GM21717 (cell line): Measurements from ENCODE around the gene TMEM209.
A peak's percentile ranks its signal among the peaks of the same experiment; 100 is the strongest.
"Not testable (repeated sequence)": the region's sequence is repeated elsewhere in the genome, so short reads cannot be mapped to it uniquely, and the experiment has no call there.

Experiments
- ATAC-seq: cut with Tn5 transposase; IDR thresholded peaks from one replicate; pipeline ENCODE4 v1.9.1; 2021; ENCODE audit warnings: mild to moderate bottlenecking, moderate library complexity; ENCODE audit not compliant: unreplicated experiment

Gene TMEM209

DNA sequence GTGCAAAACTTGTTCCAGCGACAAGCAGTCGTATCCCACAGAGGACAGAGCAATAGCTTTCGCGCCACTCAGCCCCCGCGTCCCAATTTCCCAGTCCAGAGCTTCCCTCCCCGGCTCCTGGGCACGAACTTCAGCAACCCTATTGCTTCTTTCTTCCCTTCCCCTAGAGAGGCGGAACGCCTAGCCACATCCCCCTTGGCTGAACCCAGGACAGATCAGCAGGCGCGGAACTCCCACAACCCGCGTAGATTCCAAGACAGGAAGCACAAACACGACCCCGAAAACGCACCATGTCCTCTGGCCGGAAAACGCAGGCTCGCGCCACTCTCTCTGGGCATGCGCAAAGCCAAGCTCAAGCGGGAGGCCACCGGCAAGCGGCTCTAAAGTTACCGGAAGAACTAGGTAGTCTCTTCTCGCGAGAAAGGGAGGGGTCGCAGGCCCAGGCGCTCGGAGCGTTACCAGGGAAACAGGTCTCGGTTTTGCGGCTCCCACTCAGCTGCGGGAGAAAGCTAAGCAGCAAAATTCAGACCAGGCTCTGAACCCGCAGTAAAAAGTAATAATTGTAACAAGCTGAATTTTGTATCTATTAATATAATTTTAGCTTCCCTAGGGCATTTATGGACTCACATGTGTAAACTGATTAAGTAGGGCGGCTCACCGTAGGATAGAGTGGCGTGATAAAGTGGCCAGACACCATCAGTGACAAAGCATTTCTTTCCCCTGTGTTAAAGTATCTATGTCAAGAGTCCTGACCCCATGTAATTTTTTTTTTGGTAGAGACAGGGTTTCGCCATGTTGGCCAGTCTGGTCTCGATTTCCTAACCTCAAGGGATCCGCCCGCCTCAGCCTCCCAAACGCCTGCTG lies at the start of gene TMEM209:
Gene TMEM209, minus strand, starts transcription at position 323 of the 864 bp plus-strand sequence. Its CDS starts 31 bp downstream, at position 292.
- ATAC-seq: peak; percentile 88

DNA sequence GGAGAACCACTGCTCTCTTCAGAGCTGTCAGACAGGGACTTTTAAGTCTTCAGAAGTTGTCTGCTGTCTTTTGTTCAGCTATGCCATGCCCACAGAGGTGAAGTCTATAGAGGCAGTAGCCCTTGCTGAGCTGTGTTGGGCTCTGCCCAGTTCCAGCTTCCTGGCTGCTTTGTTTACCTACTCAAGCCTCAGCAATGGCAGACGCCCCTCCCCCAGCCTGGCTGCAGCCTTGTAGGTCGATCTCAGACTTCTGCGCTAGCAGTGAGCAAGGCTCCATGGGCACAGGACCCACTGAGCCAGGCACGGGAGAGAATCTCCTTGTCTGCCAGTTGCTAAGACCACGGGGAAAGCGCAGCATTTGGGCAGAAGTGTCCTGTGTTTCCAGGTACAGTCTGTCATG lies 49.3 kb upstream of the TMEM209 start:
- no peak for ATAC-seq

DNA sequence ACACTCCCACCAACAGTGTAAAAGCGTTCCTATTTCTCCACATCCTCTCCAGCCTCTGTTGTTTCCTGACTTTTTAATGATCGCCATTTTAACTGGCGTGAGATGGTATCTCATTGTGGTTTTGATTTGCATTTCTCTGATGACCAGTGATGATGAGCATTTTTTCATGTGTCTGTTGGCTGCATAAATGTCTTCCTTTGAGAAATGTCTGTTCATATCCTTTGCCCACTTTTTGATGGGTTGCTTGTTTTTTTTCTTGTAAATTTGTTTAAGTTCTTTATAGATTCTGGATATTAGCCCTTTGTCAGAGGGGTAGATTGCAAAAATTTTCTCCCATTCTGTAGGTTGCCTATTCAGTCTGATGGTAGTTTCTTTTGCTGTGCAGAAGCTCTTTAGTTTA lies 44.4 kb upstream of the TMEM209 start:
- not testable (repeated sequence) for ATAC-seq

DNA sequence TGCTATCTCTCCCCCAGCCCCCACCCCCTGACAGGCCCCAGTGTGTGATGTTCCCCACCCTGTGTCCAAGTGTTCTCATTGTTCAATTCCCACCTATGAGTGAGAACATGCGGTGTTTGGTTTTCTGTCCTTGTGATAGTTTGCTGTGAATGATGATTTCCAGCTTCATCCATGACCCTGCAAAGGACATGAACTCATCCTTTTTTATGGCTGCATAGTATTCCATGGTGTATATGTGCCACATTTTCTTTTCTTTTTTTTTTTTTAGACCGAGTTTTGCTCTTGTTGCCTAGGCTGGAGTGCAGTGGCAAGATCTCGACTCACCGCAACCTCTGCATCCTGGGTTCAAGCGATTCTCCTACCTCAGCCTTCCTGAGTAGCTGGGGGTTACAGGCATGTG lies 43.6 kb upstream of the TMEM209 start:
- ATAC-seq: not testable (repeated sequence)

DNA sequence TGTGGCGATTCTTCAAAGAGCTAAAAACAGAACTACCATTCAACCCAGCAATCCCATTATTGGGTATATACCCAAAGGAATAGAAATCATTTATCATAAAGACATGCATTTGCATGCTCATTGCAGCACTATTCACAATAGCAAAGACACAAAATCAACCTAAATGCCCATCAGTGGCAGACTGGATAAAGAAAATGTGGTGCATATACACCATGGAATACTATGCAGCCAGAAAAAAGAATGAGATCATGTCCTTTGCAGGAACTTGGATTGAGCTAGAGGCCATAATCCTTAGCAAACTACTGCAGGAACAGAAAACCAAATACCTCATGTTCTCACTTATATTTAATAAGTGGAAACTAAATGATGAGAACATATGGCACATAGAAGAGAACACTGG lies 41.3 kb upstream of the TMEM209 start:
- ATAC-seq: not testable (repeated sequence)

DNA sequence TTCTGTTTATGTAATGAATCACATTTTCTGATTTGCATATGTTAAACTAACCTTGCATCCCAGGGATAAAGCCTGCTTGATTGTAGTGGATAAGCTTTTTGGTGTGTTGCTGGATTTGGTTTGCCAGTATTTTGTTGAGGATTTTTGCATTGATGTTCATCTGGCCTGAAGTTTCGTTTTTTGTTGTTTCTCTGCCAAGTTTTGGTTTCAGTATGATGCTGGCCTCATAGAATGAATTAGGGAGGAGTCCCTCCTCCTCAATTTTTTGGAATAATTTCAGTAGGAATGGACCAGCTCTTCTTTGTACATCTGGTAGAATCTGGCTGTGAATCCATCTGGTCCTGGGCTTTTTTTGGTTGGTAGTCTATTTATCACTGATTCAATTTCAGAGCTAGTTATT lies 38.3 kb upstream of the TMEM209 start:
- not testable (repeated sequence) for ATAC-seq

DNA sequence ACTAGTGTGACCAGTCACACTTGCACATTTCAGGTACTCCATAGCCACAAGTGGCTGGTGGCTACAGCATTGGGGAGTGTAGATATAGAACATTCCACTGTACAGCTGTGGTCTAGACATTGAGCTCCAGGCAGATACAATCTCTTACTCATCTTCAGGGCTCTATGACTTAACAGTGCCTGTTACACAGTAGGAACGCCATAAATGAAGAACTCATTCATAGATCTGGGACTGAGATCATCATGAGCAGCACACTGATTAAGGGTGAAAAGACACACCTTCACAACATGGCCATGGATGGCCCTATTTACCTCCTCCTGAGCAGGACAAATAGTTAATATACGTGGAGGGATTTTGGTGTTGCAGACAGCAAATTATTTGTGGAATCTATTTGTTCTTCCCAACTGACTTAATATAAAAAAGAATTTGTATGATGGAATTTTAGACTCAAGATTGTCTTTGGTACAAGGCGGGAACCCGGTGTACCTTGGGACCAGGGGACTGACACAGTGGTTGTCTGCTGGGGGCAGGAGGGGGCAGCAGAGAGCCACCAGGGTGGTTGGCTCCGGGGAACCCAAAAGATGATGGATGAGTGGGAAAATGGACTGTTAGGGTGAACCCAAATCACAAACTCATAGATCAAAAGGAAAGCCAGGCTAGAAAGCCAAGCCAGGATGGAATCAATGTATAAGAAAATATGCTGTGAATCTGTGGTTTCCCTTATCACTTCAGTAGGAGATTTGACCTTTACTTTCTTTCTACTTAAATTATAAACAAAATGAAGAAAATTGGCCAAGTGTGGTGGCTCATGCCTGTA lies 37.2 kb upstream of the TMEM209 start:
- ATAC-seq: no peak

DNA sequence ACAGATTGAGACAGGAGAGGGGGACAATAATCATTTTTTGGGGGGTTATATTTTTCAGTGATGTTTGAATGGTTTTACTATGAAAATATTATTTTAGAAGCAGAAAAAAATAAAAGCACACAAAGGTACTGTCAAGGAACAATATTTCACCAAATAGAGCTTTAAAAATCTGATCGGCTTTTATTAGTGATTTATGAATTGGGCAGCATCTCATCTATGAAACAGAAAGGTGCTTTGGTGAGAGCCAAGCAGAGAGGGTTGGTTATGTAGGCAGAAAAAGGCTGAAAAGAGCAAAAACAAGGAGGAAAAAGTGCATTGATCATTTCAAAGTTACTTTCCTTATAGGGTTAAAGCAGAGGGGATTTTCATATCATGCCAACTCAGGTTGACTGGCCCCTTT lies 35.0 kb upstream of the TMEM209 start:
- no peak for ATAC-seq

DNA sequence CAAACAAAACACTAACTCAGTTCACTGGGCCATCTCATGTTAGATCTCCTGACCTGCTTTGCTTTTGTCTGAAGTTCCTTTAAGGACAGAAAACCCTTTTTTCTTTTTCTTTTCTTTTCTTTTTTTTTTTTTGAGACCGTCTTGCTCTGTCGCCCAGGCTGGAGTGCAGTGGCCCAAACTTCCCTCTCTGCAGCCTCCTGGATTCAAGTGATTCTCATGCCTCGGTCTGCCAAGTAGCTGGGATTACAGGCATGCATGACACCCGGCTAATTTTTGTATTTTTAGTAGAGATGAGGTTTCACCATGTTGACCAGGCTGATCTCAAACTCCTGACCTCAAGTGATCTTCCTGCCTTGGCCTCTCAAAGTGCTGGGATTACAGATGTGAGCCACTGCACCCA lies 31.2 kb upstream of the TMEM209 start:
- not testable (repeated sequence) for ATAC-seq

DNA sequence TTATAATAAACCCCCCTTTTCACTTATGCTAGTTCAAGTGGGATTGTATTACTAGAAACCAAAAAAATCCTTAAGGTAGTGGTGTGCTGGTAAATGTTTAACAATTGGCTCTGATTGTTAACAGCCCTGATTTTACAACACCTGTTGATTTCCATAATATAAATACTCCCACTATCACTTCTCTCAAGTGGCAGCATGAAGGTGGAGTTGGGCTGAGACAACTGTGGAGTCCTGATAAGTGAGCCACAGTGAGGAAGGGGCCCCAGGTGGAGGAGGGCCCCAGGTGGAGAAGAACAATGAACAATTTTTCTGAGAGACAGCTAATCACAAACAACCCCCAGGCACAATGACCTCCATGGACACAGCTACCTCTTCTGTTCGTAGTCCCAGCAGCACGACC lies 28.9 kb upstream of the TMEM209 start:
- no peak for ATAC-seq

DNA sequence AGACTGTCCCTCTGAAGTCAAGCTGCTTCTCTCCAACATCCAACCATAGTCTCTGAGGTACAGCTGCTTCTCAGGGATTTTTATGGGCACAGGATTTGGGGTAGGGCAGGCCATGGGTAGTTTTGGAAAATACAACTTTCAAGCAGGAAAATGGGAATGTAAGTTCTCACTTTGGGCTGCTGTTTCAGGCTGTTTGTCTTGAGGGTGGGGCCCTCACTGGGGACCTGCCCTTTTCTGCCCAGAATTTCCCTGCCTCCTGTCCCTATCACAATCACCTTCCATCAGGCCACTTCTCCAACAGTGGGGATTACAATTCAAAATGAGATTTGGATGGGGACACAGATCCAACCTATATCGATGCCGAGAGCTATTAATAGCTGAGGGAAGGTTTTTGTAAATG lies 27.0 kb upstream of the TMEM209 start:
- no peak for ATAC-seq

DNA sequence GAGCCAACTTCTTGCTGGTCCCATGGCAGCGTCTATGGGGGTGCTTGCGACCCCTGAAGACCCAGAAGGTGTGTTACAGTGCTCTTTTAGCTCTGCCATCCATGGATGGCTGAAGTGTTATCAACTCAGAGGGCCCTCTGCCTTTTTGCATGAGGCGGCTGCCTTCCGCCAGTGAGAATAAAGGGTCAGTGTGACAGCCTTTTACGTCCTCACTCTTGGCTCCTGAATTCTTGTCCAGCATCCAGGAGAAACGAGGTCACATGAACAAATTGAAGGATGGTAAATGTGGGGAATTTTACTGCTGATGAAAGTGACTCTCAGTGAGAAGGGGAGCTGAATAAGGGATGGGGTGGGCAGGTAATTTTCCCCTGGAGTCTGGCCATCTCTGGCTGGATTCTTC lies 26.6 kb upstream of the TMEM209 start:
- no peak for ATAC-seq

DNA sequence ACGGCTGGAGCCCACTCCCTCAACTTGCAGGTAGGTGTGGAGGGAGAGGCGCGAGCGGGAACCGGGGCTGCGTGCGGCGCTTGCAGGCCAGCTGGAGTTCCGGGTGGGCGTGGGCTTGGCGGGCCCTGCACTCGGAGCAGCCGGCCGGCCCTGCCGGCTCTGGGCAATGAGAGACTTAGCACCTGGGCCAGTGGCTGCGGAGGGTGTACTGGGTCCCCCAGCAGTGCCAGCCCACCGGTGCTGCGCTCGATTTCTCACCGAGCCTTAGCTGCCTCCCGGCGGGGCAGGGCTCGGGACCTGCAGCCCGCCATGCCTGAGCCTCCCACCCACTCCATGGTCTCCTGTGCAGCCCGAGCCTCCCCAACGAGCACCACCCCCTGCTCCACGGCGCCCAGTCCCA lies 24.8 kb upstream of the TMEM209 start:
- ATAC-seq: not testable (repeated sequence)

DNA sequence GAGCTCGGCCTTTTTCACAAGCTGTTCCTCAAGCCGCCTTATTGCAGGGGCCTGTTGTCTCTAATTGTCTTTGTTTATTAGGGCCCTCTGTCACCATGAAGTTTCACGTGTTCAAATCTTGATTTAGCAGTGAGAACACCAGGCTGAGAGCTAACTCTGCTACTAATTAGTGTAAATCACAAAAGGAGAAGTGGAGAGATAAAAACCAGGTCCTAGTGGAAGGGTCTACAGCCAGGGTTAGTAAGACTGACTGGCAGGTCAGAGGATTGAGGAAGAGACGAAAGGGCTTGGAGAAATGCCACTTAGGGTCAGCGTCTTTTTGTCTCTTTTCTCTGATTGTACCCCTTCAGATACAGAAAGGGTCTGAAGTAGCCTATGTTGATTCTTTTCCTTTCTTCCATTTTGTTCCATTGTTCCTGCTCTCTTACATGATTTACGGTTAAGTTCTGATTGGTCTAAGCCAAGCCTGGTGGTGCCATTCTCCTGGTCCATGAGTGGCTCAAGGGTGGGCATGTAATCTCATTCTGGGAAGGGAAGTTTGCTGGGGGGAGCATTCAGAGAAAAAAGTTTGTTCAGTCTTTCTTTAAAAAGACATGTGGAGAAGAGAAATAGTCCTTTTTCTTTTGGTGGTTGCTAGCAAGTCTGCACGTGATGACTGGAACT lies 23.8 kb upstream of the TMEM209 start:
- no peak for ATAC-seq

DNA sequence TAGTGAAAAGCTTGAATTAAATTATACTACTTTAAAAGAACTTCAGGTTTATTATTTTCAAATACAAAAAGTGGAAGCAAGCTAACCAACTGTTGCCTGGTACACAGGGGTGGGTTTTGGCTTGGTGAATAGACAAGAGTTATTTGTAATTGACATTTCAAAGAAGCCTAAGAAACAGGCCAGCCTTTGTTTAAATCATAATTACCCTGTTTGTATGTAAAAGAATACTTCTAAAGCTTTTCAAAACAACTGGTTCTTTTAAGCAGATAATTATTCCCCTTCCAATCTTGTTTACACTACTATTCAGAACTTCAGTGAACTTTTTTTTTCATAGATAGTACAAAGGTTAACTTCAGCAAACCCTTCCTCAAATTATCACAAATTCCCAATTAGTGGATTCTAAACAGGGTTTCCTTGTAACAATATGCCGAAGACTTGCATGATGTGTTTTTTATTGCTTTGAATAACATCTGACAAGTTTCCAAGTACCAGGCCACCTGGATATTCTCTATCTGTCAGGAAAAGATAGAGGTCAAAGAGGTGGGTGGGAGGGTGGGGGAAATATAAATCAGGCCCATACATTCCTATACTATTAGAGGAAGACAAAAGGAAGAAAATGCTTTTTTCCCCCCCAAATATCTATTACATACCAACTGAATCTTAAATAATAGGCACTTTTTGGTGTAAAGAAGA lies 22.8 kb upstream of the TMEM209 start:
- no peak for ATAC-seq

DNA sequence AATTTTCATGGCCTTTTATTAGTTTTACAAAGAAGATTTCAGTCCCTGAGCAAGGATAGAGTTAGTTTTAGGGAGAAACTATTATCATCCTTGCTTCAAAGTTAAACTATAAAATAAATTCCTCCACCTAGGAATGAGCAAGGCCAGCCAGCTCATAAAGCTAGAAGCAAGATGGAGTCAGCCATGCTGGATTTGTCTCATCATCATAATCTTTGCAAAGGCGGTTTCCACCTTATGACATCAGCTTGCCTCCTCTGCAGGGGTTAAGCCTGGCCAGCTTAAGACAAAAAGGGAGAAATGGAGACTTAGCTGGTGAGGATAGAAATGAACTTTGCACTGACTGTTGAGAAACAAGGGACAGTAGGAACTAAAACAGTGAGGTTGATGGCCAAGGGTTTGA lies 21.1 kb upstream of the TMEM209 start:
- ATAC-seq: no peak

DNA sequence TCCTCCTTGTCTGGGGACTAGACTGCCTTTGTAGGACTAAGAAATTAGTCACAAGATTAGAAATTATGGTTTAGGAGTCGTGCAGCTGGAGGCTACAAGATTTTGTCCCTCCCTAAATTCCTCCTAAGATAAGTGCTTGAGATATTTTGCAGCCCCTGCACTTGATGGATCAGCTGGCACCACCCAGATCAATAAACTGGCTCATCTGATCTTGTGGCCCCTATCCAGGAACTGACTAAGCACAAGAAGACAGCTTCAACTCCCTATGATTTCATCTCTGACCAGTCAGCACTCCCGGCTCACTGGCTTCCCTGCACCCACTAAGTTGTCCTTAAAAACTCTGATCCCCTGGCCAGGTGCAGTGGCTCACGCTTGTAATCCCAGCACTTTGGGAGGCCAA lies 19.7 kb upstream of the TMEM209 start:
- not testable (repeated sequence) for ATAC-seq

DNA sequence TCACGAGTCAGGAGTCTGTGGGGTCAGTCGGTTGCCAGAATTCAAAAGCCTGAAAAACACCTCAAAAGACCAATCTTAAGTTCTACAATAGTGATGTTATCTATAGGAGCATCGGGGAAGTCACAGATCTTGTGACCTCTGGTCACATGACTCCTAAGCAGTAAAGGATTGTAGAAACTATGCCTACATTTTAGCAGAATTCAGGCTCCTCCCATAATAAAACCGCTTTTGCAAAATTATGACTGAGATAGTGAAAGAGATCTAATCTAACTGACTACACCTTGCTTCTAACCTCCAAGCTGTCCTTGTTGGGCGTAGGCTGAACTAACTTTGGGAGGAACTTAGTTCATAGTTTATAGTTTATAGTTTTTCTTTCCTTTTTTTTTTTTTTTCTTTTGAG lies 19.0 kb upstream of the TMEM209 start:
- ATAC-seq: no peak

DNA sequence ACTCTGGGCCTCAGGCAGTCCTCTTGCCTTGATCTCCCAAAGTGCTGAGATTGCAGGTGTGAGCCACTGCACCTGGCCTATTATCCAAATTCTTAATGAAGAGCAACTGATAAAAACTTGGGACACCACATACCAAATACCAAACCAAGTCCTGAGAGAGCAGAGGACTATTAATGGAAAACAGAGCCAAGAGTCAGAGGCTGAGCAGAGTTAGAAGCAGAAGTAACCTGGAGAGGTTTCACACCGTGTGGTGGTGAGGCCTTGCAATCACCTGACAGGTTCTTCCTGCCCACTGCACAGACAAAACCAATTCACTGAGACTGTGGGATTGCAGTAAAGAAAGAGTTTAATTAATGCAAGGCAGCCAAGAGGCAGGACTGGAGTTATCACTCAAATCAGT lies 18.4 kb upstream of the TMEM209 start:
- no peak for ATAC-seq

DNA sequence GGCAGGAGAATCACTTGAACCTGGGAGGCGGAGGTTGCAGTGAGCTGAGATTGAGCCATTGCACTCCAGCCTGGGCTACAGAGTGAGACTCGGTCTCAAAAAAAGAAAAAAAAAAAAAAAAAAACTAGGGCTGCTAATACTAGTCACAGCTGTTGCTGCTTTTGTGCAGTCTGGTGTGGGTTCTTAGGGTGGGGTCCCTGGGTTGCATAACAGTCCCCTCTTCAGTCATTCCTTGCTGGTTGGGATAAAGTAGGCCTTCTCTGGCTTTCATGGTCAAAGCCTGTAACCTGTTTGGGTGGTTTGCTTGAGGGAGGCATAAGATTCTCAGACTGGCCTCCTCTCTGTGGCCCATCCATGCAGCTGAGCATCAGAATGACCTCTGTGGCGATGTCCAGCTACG lies 16.5 kb upstream of the TMEM209 start:
- no peak for ATAC-seq

DNA sequence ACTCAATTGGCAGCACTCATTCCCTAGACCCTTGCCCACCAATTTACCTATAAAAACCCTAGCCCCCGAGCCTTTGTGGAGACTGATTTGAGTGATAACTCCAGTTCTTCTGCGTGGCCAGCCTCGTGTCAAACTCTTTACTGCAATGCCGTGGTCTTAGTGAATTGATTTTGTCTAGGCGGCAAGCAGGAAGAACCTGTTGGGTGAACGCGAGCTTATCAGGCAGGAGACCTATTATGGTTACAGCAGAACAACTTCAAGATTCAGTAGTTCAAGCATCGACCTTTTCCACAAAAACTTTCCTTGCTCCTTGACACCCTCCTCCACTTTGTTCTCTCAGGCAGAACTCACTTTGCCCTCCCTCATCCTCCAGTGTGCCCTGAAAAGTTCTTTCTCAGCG lies 14.7 kb upstream of the TMEM209 start:
- no peak for ATAC-seq
